HEK293 (cell line): ENCODE measurements around the gene DAND5.

Source experiments
- PRDM4 ChIP-seq: fragments of 450-650 bp; formaldehyde crosslinking; IDR thresholded peaks from 2 replicates; pipeline ENCODE4 v1.5.1; 2017; ENCODE audit warnings: missing biosample characterization, missing genetic modification characterization
- REST ChIP-seq: fragments of 450-650 bp; formaldehyde crosslinking; IDR thresholded peaks from 2 replicates; pipeline ENCODE4 v1.5.1; 2016; ENCODE audit warnings: missing biosample characterization, missing genetic modification characterization
- TRIM28 ChIP-seq: IDR thresholded peaks from 2 replicates; pipeline ENCODE4 v1.6.1; 2011; ENCODE audit warnings: low read length, control low read depth, borderline replicate concordance
- WT1 ChIP-seq: fragments of 450-650 bp; formaldehyde crosslinking; IDR thresholded peaks from 2 replicates; pipeline ENCODE4 v1.5.1; 2016; ENCODE audit warnings: missing biosample characterization, missing genetic modification characterization
- ZBTB44 ChIP-seq: fragments of 450-650 bp; IDR thresholded peaks from 2 replicates; pipeline ENCODE4 v1.5.1; 2018; ENCODE audit warnings: missing biosample characterization, mild to moderate bottlenecking, missing genetic modification characterization
- ZBTB6 ChIP-seq: fragments of 450-650 bp; formaldehyde crosslinking; IDR thresholded peaks from 2 replicates; pipeline ENCODE4 v1.5.1; 2017; ENCODE audit warnings: missing biosample characterization, missing genetic modification characterization
- ZBTB8A ChIP-seq: fragments of 450-650 bp; formaldehyde crosslinking; IDR thresholded peaks from 2 replicates; pipeline ENCODE4 v1.5.1; 2016; ENCODE audit warnings: missing biosample characterization, missing genetic modification characterization
- ZFP37 ChIP-seq: fragments of 450-650 bp; formaldehyde crosslinking; IDR thresholded peaks from 2 replicates; pipeline ENCODE4 v1.5.1; 2016; ENCODE audit warnings: missing biosample characterization, missing genetic modification characterization
- ZFP41 ChIP-seq: fragments of 450-650 bp; formaldehyde crosslinking; IDR thresholded peaks from 2 replicates; pipeline ENCODE4 v1.5.1; 2016; ENCODE audit warnings: missing biosample characterization, missing genetic modification characterization, borderline replicate concordance
- ZNF138 ChIP-seq: fragments of 450-650 bp; formaldehyde crosslinking; IDR thresholded peaks from 2 replicates; pipeline ENCODE4 v1.5.1; 2016; ENCODE audit warnings: missing biosample characterization, missing genetic modification characterization, borderline replicate concordance
- ZNF19 ChIP-seq: fragments of 450-650 bp; formaldehyde crosslinking; IDR thresholded peaks from 2 replicates; pipeline ENCODE4; 2016; ENCODE audit warnings: missing biosample characterization, missing genetic modification characterization, low read depth
- ZNF223 ChIP-seq: fragments of 450-650 bp; formaldehyde crosslinking; IDR thresholded peaks from 2 replicates; pipeline ENCODE4 v1.5.1; 2016; ENCODE audit warnings: missing biosample characterization, missing genetic modification characterization
- ZNF394 ChIP-seq: fragments of 450-650 bp; formaldehyde crosslinking; IDR thresholded peaks from 2 replicates; pipeline ENCODE4 v1.5.1; 2016; ENCODE audit warnings: missing biosample characterization, missing genetic modification characterization, mild to moderate bottlenecking, moderate library complexity, borderline replicate concordance
- ZNF449 ChIP-seq: fragments of 450-650 bp; formaldehyde crosslinking; IDR thresholded peaks from 2 replicates; pipeline ENCODE4 v1.5.1; 2017; ENCODE audit warnings: missing biosample characterization, mild to moderate bottlenecking, missing genetic modification characterization, moderate library complexity
- ZNF521 ChIP-seq: fragments of 450-650 bp; formaldehyde crosslinking; IDR thresholded peaks from 2 replicates; pipeline ENCODE4 v1.5.1; 2017; ENCODE audit warnings: missing biosample characterization, mild to moderate bottlenecking, missing genetic modification characterization
- ZNF544 ChIP-seq: fragments of 450-650 bp; formaldehyde crosslinking; IDR thresholded peaks from 2 replicates; pipeline ENCODE4 v1.5.0; 2017; ENCODE audit warnings: missing biosample characterization, missing genetic modification characterization
- ZNF549 ChIP-seq: fragments of 450-650 bp; IDR thresholded peaks from 2 replicates; pipeline ENCODE4 v1.5.1; 2018; ENCODE audit warnings: missing biosample characterization, missing genetic modification characterization, mild to moderate bottlenecking, inconsistent platforms, moderate library complexity
- ZNF571 ChIP-seq: fragments of 450-650 bp; formaldehyde crosslinking; IDR thresholded peaks from 2 replicates; pipeline ENCODE4 v1.5.0; 2017; ENCODE audit warnings: missing biosample characterization, missing genetic modification characterization
- ZNF639 ChIP-seq: fragments of 450-650 bp; formaldehyde crosslinking; IDR thresholded peaks from 2 replicates; pipeline ENCODE4 v1.5.1; 2016; ENCODE audit warnings: missing biosample characterization, missing genetic modification characterization
- ZNF645 ChIP-seq: fragments of 450-650 bp; formaldehyde crosslinking; IDR thresholded peaks from 2 replicates; pipeline ENCODE4; 2016; ENCODE audit warnings: missing biosample characterization, missing genetic modification characterization
- ZNF664 ChIP-seq: fragments of 450-650 bp; formaldehyde crosslinking; IDR thresholded peaks from 2 replicates; pipeline ENCODE4 v1.5.1; 2016; ENCODE audit warnings: missing biosample characterization, missing genetic modification characterization
- ZNF707 ChIP-seq: fragments of 450-650 bp; formaldehyde crosslinking; IDR thresholded peaks from 2 replicates; pipeline ENCODE4 v1.5.1; 2016; ENCODE audit warnings: missing biosample characterization, missing genetic modification characterization
- ZNF791 ChIP-seq: fragments of 450-650 bp; formaldehyde crosslinking; IDR thresholded peaks from 2 replicates; pipeline ENCODE4 v1.5.1; 2016; ENCODE audit warnings: missing biosample characterization, missing genetic modification characterization
- ZSCAN5A ChIP-seq: fragments of 450-650 bp; formaldehyde crosslinking; IDR thresholded peaks from 2 replicates; pipeline ENCODE4 v1.5.1; 2016; ENCODE audit warnings: missing biosample characterization, missing genetic modification characterization

DAND5 gene

GRCh38 chr19:12933287-12934072 is 35.9 kb upstream of the DAND5 start, which contains the start of gene FARSA (continued):
- TF ChIP-seq PRDM4 (tag by site-specific recombination) (no peak), ZNF639 (peak; percentile 45; the same call in 1 of the 2 replicates), ZNF791 (tag by site-specific recombination) (no peak), ZBTB44 (tag by site-specific recombination) (no peak), ZBTB6 (tag by site-specific recombination) (no peak; the same call in 1 of the 2 replicates), ZNF645 (0 out of 2 replicates have a peak, but pooled peaks have one; percentile 54), ZNF449 (tag by site-specific recombination) (no peak), ZNF19 (tag by site-specific recombination) (no peak), ZNF549 (tag by site-specific recombination) (no peak), WT1 (tag by site-specific recombination) (no peak), ZNF664 (tag by site-specific recombination) (no peak), ZNF394 (tag by site-specific recombination) (no peak), ZFP37 (tag by site-specific recombination) (peak; percentile 72; the same call in 1 of the 2 replicates), ZBTB8A (tag by site-specific recombination) (no peak), ZNF571 (no peak), TRIM28 (no peak; the same call in 1 of the 2 replicates), ZNF707 (no peak), ZNF521 (tag by site-specific recombination) (no peak), ZNF223 (tag by site-specific recombination) (no peak), ZNF544 (tag by site-specific recombination) (no peak), ZFP41 (no peak), ZNF138 (tag by site-specific recombination) (no peak), REST (tag by site-specific recombination) (peak; percentile 92), ZSCAN5A (tag by site-specific recombination) (no peak)
